Smooth muscle cell (in vitro differentiated cells): ENCODE results near the gene SPDL1. TPM values are rescaled to one million over a fixed set of nuclear protein-coding genes. Genes with fewer than 3 reads are reported as not detected.
"Not testable (repeated sequence)": the region's sequence is repeated elsewhere in the genome, so short reads cannot be mapped to it uniquely, and the experiment has no call there.

Experiments used
- DNase-seq: peaks from one replicate; lab custom pipeline; 2025; ENCODE audit not compliant: unreplicated experiment; lab: John Stamatoyannopoulos, UW
- H2AFZ ChIP-seq: fragments of 200-600 bp; sonication (generic); 2 replicates; pipeline ENCODE4 v1.6.0; 2016; ENCODE audit warnings: antibody characterized with exemption, low read depth, mild to moderate bottlenecking
- H3F3A ChIP-seq: fragments of 200-600 bp; sonication (generic); 2 replicates; pipeline ENCODE4 v1.6.0; 2017; ENCODE audit warnings: antibody characterized with exemption, low read depth
- H3K27ac ChIP-seq: fragments of 200-600 bp; sonication (generic); 2 replicates; pipeline ENCODE4 v1.5.1; 2016; ENCODE audit warnings: low read depth, mild to moderate bottlenecking
- H3K27me3 ChIP-seq: fragments of 200-600 bp; sonication (generic); 2 replicates; pipeline ENCODE4 v1.6.1; 2016; ENCODE audit warnings: low read depth, mild to moderate bottlenecking
- H3K36me3 ChIP-seq: fragments of 200-600 bp; sonication (generic); 2 replicates; pipeline ENCODE4 v1.5.1; 2016; ENCODE audit warnings: low read depth
- H3K4me1 ChIP-seq: fragments of 200-600 bp; sonication (generic); 2 replicates; pipeline ENCODE4 v1.5.1; 2016; ENCODE audit warnings: low read depth
- H3K4me2 ChIP-seq: fragments of 200-600 bp; sonication (generic); 2 replicates; pipeline ENCODE4 v1.6.0; 2016; ENCODE audit warnings: mild to moderate bottlenecking
- H3K4me3 ChIP-seq: fragments of 200-600 bp; sonication (generic); 2 replicates; pipeline ENCODE4 v1.5.1; 2016; ENCODE audit warnings: mild to moderate bottlenecking
- H3K79me2 ChIP-seq: fragments of 200-600 bp; sonication (generic); 2 replicates; pipeline ENCODE4 v1.6.0; 2016; ENCODE audit warnings: low read depth, mild to moderate bottlenecking
- H3K9ac ChIP-seq: fragments of 200-600 bp; sonication (generic); 2 replicates; pipeline ENCODE4 v1.6.0; 2016; ENCODE audit warnings: low read depth
- H3K9me3 ChIP-seq: fragments of 200-600 bp; sonication (generic); replicated peaks from 2 replicates; pipeline ENCODE4 v1.5.1; 2016; ENCODE audit warnings: low read depth
- H4K20me1 ChIP-seq: fragments of 200-600 bp; sonication (generic); 2 replicates; pipeline ENCODE4 v1.6.0; 2016; ENCODE audit warnings: low read depth
- CTCF ChIP-seq: fragments of 200-600 bp; sonication (generic); IDR thresholded peaks from 2 replicates; pipeline ENCODE4 v1.5.1; 2017; ENCODE audit warnings: borderline replicate concordance, mild to moderate bottlenecking, antibody characterized with exemption; ENCODE audit not compliant: insufficient read depth, poor library complexity, severe bottlenecking
- WGBS: methylation state at CpG from one replicate; pipeline ENCODE4 v1.1.7; 2016; ENCODE audit warnings: low lambda C conversion rate; 5-methylcytosine and 5-hydroxymethylcytosine counted together
- polyA plus RNA-seq: library from polyadenylated mRNA; unstranded; fragments of >200 nt; fragmentation: Nextera tagmentation; extraction: Ambion mirVana; gene quantifications from 2 replicates; pipeline ENCODE4 v1.2.1, GENCODE V29; 2016
- total RNA-seq: library from RNA; depleted of rRNA; stranded (reverse); fragments of >200 nt; gene quantifications from 2 replicates; pipeline ENCODE4 v1.2.3, GENCODE V29; 2014

The SPDL1 gene
- total and polyA plus RNA-seq, 2 experiments from 2014 or later, result 28.0 to 75.2 TPM

GRCh38 chr5:169609716-169610115 is 26.1 kb downstream of the SPDL1 start:
- Histone ChIP-seq H3K9ac (no peak overlapping the region), H3K4me3 (no peak overlapping the region), H4K20me1 (no peaks in the 10 kb centered on the region), H3K27me3 (no peaks in the 10 kb centered on the region), H3K27ac (no peak overlapping the region), H3F3A (no peaks in the 10 kb centered on the region), H3K9me3 (peaks cover 4% of the 10 kb centered on the region), H3K4me1 (no peaks in the 10 kb centered on the region), H2AFZ (no peak overlapping the region), H3K79me2 (no peaks in the 10 kb centered on the region), H3K36me3 (no peaks in the 10 kb centered on the region), H3K4me2 (no peak overlapping the region)
- no peak for TF ChIP-seq CTCF
- DNase-seq, result no peak
- 84% methylated on average over 3 of the region's 3 CpGs for WGBS

- TF ChIP-seq CTCF, result no peak
- no peak overlapping the region for H3K4me2 ChIP-seq
- DNase-seq, result no peak
- peaks cover 4% of the 10 kb centered on the region for H3K9me3 ChIP-seq
- WGBS, result 91% methylated on average over 4 of the region's 4 CpGs
- no peaks in the 10 kb centered on the region for H3K79me2 ChIP-seq
- H4K20me1 ChIP-seq, result no peaks in the 10 kb centered on the region
- no peak overlapping the region for H3K27ac ChIP-seq
- no peak overlapping the region for H2AFZ ChIP-seq
- no peak overlapping the region for H3K9ac ChIP-seq
- H3K4me1 ChIP-seq, result no peaks in the 10 kb centered on the region
- H3K4me3 ChIP-seq, result no peak overlapping the region
- no peaks in the 10 kb centered on the region for H3K36me3 ChIP-seq
- no peaks in the 10 kb centered on the region for H3F3A ChIP-seq
- H3K27me3 ChIP-seq, result no peaks in the 10 kb centered on the region
Measured at GRCh38 chr5:169610606-169611005, 27.0 kb downstream of the SPDL1 start.

- H3F3A ChIP-seq, result no peaks in the 10 kb centered on the region
- TF ChIP-seq CTCF, result no peak
- 96% methylated on average over 1 of the region's 1 CpG for WGBS
Measured at GRCh38 chr5:169615561-169615960, 32.0 kb downstream of the SPDL1 start.

GRCh38 chr5:169624307-169624706 is 40.7 kb downstream of the SPDL1 start:
- H3K9ac ChIP-seq, H3F3A ChIP-seq, H4K20me1 ChIP-seq, H2AFZ ChIP-seq, H3K4me3 ChIP-seq, H3K36me3 ChIP-seq, H3K4me2 ChIP-seq, DNase-seq, H3K79me2 ChIP-seq, H3K4me1 ChIP-seq, H3K27ac ChIP-seq, H3K27me3 ChIP-seq, H3K9me3 ChIP-seq: not testable (repeated sequence)
- WGBS, result 89% methylated on average over 2 of the region's 2 CpGs

More at GRCh38 chr5:169615561-169615960, 32.0 kb downstream of the SPDL1 start:
- H3K9ac ChIP-seq, result no peak overlapping the region
- no peaks in the 10 kb centered on the region for H3K79me2 ChIP-seq
- no peak overlapping the region for H3K4me2 ChIP-seq
- no peaks in the 10 kb centered on the region for H4K20me1 ChIP-seq
- H2AFZ ChIP-seq, result no peak overlapping the region
- H3K27me3 ChIP-seq, result no peaks in the 10 kb centered on the region
- H3K4me1 ChIP-seq, result no peaks in the 10 kb centered on the region
- DNase-seq, result no peak
- H3K9me3 ChIP-seq, result peaks cover 4% of the 10 kb centered on the region
- H3K27ac ChIP-seq, result no peak overlapping the region
- no peak overlapping the region for H3K4me3 ChIP-seq
- no peaks in the 10 kb centered on the region for H3K36me3 ChIP-seq
